Nucleus accumbens (tissue), 56 donors: ENCODE results near the gene MED12L.

Experiments
- DNase-seq, 56 donors: peaks; one replicate each; lab custom pipeline; 2025; lab: John Stamatoyannopoulos, UW

Gene MED12L

DNA sequence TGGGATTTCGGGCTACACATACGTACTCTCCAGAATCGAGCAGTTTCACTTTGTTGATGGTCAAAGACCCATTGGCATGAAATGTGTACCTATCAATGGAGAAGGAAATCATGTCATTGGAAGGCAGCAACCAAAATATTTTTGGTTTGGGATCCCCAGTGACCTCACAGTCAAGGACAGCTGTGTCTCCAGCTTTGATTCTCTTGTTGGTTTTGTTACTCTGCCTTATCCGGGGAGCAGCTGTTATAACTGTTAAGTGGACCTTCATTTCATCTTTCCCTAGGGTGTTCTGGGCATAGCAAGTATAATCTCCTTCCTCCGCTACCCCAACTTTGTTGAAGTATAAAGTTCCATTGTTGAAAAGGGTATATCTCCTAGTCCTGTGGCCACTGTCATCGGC lies 352.4 kb downstream of the MED12L start:
- DNase-seq: no peak

DNA sequence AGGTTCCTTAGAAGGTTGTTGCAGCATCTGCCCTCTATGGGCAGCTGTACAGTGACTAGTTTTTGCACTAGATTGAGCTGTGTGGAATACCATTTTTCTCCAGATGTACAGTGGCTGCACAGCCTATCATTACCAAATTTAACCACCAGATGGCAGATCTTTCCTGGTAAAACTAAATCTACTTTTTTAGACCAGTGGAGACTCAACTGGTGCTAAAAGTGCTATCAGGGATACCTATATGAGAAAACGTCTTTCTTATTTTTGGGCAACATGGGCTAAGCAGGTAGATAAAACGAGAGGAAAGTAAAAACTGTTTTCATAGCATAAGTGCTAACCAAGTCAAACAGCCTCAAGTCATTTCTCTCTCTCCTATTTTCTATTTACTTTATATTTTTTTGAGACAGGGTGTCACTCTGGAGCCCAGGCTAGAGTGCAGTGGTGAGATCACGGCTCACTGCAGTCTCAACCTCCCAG lies 354.2 kb downstream of the MED12L start:
- DNase-seq: peak in 10 of 56 donors; percentile 2 to 32 (median 8)

DNA sequence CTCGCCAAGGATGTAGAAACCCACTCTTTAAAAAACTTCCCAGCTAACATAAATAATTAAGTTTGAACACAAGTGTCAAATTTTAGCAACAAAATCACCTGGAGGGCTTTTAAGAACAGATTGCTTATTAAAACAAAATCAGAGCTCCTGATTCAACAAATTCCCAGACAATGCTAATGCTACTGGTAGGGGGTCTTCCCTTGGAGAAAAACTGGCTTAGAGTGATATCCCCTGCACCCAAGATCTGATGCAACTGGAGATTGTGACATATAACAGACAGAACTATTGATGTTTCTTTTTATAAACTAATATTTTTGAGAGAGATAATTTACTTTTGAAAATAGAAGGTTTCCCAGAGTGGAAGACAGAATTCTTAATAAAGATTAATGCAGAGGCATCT lies 355.5 kb downstream of the MED12L start:
- no peak for DNase-seq

DNA sequence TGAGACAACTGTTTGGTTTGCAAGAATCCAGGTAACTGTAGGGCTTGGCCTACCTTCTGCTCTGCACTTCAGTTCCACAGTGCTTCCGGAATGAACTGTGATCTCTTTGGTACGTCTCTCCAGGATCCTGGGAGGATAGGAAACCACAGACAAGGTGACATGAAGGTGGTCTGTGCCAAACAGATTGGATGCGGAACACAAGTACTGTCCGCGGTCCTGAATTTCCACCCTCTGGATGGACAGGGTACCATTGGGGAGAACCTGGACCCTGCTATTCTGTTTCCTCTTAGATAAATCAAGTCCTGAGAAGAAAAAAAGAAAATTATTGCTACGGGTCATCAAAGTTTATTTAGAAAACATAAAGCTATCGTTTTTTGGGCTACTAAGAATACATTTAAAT lies 358.1 kb downstream of the MED12L start:
- DNase-seq: no peak

DNA sequence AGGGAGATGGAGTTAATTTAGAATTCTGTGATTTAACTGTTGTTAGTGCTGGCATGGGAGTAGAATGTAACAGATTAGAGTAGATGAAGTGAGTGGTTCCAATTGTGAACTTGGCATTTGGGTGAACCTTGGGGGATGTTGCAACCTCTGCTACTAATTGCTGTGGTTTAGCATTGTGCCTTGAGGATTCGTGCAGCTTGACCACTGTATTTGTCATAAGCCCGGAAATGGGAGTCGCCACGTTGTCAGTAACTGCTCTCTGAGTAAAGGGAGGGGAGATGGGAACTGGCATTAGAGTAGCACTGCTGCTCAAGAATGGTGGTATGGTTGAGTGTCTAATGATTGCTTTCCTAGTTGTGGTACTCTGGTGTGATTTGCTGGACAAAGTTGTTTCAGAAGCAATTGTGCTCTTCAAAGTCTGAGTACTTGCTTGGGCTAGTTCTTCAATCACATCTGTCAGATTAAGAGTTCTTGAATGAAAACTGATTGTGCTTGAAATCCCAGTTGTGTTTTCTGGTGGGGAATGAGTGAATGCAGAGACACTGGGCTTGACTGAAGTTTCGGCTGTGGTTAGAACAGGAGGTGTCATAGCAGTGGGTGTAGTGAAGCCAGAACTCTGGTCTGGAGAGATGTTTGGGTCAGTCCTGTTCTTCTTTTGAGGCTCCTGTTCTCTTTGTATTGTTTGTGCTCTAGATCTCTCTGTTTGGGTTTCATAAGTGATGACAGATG lies 360.0 kb downstream of the MED12L start:
- DNase-seq: no peak

DNA sequence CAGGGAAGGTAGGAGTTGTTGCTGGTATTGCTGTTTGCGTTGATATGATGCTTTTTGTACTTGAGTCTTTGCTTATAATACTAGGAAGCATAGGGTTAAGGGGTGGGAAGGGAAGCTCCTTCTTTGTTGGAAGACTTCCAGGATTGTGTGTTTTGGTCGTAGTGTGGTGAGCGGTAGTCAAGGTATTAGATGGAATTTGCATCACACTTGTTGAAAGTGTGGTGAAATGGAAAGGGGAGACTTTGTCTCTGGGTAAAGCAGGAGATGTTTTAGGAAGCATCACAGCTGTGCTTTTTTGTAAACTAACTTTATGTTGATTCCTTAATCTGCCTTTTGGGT lies 360.5 kb downstream of the MED12L start:
- no peak for DNase-seq

DNA sequence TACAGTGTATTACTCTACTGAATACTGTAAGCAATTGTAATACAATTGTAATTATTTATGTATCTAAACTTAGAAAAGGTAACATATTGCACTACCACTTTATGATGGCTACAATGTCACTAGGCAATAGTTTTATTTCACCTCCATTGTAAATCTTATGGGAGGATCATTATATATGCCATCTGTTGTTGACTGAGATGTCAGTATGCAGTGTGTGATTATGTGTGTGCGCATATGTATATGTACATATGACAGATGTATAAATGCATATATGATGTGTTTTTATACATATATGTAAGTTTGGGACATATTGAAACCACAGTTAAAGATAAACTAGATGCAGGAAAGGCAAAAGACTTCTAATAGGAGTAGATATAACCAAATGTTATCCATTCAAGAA lies 366.9 kb downstream of the MED12L start:
- no peak for DNase-seq

DNA sequence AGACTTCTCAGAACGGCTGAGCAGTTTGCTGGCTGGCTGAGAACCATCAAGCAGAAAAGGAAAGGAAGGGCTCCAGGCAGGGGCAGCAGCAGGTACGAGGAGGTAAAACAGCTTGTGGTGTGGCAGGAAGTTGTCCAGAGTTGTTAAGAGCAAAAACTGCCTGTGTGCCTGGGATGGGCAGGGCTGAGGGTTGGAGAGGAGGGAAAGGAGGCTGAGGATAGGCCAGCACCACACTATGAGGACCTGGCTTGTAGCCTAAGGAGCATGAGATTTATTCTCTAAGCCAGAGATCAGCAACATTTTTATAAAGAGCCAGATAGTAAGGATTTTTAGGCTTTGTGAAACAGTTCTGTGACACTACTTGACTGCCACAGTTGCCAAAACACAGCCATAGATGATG lies 367.4 kb downstream of the MED12L start:
- no peak for DNase-seq

DNA sequence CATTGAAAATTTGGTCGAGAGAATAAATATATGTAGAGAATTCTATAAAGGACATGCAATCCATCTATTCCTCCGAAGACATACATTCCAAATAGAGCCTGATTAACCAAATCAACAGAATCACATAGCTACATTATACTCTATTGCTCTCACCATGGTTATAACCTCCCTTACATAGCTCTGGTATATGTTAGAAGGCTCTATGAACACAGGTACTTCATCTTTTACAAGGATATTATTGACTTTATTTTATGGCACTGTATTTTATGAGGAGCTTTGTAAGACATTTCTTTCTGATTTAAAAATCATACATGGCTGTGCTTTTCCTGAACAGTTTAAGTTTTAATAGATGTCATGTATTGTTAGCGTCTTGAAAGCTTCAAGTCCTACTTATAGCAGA lies 370.6 kb downstream of the MED12L start:
- no peak for DNase-seq

DNA sequence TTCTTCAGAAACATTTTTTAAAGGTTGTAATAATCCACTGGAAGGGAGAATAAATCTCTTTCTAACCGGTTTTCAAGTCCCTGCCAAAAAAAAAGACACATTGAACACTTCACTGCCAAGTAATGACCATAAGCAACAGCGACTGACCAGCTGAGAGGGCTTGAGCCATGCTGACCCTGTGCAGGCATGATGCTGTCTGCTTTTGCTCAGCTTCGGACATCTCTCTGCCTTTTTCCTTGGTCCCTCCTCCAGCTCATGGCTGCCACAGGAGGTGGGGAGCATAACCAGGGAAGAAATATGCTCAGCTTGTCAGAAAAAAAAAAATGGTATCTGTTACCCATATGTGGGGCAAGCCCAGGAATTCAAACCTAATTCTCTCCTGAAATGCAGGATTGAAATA lies 373.9 kb downstream of the MED12L start:
- DNase-seq: no peak

DNA sequence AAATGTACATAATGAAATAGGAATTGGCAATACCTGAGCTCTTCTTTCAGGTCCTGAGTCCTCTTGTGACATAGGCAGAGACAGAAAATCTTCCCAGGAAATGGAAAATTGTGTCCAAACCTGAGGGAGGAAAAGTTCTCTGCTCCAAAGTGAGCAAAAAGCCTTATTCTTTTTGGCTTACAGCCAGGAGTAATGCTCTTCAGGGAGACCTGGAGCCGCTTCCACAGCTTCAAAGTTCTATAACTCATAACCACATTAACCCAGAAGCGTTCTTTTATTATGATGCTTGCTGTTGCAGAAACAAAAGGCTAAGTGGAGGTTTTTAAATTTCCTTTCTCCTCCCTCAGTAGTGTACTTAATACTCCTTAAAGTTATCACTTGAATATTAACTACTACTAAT lies 374.8 kb downstream of the MED12L start:
- DNase-seq: no peak

DNA sequence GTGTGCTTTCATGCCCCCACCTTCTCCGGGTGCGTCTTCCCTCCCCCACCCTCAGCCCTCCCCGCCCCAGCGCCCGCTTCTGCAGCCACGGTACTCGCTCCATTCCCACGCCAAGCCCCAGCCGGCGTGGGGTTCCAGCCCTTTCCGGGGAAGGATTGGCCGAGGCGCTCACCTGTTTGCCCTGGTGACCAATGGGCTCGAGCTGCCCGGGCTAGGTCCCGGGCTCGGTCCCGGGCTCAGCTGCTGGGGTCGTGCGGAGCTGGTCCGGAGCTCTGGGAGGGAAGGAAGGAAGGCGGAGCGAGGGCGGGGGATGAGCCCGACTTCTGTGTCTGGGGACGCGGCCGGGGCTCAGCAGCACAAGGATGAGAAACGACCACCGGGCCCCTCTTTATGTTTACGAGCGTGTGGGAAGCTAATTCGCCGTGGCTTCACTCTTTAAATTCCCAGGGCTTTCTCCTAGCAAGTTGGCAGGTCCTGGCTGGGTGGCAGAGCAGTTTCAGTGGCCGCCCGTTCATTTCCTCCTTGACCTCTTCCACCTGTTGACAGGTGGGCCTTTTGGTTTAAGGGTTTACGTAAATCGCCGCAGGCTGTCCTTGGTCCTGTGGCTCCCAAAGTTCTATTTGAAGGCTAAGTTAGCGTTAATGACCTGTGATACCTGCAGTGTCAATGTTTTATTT lies 375.4 kb downstream of the MED12L start, which contains the start of gene IGSF10:
Gene IGSF10 (minus strand): TSS at position 288 of the 677 bp plus-strand sequence. CDS start 2,352 bp downstream, outside the sequence.
- peak in 4 of 56 donors; percentile 3 to 51 (median 10) for DNase-seq

DNA sequence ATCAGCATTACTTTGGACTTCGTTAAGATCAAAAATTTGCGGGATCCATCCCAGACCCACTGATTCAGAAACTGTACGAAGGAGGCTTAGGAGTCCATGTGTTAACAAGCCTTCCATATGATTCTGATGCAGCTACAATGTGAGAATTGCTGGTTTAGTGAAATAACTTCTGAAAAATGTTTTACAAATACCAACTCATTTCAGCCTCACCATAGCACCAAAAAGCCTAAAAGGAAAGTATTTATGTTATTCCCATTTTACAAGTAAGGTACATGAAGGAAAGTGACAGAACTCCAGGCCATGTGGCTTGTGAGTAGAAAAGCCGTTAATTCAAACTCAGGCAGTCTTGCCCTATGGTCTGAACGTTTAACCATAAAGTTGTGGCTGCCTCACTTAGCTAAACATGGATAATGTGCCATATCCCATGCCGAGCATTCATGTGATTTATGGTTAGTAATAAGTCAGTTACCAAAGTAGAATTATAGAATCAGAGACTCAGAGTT lies 376.9 kb downstream of the MED12L start:
- no peak for DNase-seq

DNA sequence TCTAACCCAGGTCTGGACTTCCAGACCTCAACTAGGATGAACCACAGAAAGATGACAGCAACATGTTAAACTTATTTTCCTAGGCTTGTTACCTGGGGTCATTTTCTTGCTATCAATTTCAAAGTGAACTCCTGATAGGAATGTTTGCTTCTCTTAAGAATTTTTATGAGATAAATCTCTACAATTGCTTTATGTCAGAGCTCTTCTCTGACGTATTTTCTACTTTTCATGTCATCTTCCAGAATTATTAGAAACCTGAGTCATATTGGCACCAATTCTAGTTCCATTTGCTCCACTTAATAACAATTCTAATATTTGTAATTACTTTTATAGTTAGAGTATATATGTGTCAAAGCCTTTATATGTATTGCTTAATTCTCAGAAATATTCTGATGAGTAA lies 377.5 kb downstream of the MED12L start:
- no peak for DNase-seq

DNA sequence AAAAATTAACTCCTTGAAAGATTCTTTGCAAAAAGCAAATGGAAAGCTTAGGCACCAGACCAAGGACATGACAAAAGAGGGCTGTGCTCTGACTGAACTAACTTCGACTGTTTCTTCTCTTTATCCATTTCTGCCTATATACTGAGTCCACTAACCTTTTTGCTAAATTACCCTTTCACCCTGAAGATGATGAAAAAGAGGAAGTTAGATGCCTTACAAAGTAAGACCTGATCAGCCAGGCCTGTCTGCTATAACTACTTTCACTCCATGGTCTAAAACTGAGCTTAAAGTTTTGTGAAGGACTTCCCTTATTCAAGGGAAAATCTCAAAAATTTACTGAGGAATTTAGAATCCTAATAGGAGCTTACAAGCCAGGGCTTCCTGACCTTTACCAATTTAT lies 381.6 kb downstream of the MED12L start:
- DNase-seq: no peak

DNA sequence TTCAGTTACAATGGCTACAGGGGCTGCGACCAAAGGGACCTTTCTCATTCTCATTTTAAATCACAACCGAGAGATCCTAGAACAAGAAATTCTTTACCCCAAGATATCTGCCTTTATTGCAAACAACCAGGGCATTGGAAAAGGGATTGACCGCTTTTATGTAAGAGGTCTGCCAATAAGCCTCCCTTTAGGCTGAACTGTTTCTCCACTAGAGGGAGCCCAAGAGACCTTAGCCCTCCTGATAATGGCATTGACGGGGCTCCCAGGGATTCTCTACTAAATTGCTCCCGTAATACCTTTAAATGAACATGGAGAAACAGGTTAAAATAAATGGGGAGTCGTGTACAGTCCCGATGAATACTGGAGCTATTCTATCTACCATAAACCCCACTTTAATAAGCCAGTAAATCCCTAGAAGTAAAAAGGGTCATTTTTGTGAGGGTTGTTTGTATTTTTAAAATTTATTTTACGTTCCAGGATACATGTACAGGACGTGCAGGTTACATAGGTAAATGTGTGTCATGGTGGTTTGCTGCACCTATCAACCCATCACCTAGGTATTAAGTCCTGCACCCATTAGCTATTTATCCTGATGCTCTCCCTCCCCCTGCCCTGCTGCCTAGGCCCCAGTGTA lies 382.9 kb downstream of the MED12L start:
- DNase-seq: peak in 9 of 56 donors; percentile 1 to 18 (median 4)

DNA sequence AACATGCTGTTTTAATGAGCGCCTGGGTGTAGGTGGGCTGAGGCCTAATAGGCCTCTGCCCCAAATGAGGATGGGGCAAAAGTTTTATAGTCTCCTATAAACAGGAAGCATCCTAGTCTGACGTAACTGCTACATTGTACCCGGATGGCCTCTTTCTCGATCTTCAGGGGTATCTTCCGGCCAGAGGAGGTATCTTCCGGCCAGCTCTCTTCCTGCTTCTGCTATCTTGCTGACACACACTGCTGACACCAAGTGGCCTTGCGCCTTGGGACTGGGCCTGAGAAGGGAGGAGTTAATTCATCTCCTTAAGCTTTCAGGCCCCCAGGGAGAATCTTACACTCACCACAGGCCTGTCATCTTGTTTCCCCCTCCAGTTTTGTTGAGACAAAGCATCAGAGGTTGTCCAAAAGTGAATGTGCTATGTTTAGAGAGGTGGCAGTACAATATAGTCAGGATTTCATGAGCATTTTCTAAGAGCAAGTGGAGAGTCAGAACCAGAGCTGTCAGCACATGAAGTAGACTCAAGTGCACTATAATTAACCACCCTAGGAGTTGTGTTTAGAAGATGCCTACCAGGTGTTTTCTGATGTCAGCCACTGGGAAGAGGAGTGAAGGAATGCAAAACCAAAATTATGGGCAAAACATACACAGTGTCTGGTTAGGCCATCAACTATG lies 391.0 kb downstream of the MED12L start:
- no peak for DNase-seq

DNA sequence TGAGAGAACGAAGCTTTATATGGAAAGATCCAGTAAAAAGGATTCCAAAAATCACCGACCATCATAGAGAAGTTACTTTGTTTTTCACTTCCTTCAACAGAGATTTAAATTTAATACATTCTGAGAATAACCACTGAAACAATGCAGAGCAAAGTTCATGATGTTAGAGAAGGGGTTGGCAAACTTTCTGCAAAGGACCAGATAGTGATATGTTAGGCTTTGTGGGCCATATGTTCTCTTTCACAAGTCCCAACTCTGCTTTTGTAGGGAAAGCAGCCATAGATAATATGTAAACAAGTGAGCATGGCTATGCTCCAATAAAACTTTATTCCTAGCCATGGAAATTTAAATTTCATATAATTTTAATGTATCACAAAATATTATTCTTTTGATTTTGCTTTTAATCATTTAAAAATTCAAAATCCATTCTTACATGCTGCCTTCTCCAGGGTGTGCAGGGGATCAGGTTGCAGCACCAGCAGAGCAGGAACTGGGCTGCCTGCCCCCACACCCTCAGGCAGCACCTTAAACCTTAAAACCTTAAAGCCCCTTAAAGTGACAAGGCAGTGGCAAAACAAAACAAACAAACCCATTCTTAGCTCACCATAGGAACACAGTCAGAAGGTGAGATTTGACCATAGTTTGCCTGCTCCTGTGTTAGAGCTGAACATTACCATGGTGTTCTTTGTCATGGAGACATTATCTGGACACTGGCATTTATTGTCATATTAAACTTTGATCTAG lies 392.3 kb downstream of the MED12L start:
- DNase-seq: no peak

DNA sequence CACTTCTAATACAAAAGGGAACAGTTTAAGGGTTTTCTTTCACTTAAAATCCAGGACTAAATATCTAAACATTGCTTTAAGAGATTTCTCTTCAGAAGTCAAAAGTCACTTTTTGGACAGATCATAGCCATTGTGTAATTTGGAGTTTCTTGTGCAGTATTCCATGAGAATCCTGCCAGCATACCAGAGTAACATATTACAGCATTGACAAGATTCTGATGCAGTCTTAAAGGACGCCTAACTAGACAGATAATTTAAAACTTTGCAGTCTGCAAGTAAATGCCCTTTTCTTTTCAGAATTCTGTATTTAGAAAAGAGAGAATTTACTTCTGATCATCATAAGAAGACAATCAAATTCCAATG lies 392.9 kb downstream of the MED12L start:
- no peak for DNase-seq

DNA sequence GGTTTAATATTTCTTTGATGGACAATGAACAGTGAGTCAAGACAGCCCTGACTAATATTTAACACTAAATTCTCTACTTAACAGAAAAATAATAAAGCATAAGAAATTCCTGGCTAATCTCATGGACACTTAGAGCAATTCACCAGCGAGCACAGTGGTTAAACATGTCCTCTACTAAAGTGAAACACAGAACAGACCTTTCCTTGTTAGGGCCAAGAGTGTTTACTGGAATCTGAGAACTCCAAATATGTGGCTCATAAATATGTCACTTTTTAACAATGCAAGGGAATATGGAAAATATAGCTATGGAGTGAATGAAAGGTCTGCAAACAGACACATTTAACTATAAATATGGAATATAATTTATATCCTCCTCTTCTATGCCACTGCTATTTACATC lies 394.0 kb downstream of the MED12L start:
- DNase-seq: no peak
